Calu3 (cell line): ENCODE measurements around the gene PIGBOS1. TPM values are rescaled to one million over a fixed set of nuclear protein-coding genes. Genes with fewer than 3 reads are reported as not detected.

Experiments
- BruUV-seq: library from RNA; stranded (reverse); fragments of 400-500 nt; replicated peaks from 2 replicates; lab custom pipeline; 2021; lab: Mats Ljungman, UMichigan
- CTCF ChIA-PET: fragments of 300-600 bp; sonication (Branson Sonifier 250); formaldehyde crosslinking; loops from one replicate; lab custom pipeline; 2022; ENCODE audit warnings: antibody characterized with exemption; lab: Charles Lee
- DNase-seq: peaks from one replicate; pipeline ENCODE4 v3.0.0; 2022
- H3K27ac Mint-ChIP-seq: one replicate; pipeline ENCODE4 v1.8.0; 2022; ENCODE audit warnings: mixed read lengths; ENCODE audit not compliant: unreplicated experiment
- H3K27me3 Mint-ChIP-seq: one replicate; pipeline ENCODE4 v1.8.0; 2022; ENCODE audit warnings: mixed read lengths; ENCODE audit not compliant: unreplicated experiment
- H3K36me3 Mint-ChIP-seq: one replicate; pipeline ENCODE4 v1.8.0; 2022; ENCODE audit warnings: mild to moderate bottlenecking, moderate library complexity, mixed read lengths; ENCODE audit not compliant: insufficient read depth, unreplicated experiment
- H3K4me1 Mint-ChIP-seq: one replicate; pipeline ENCODE4 v1.8.0; 2022; ENCODE audit warnings: mild to moderate bottlenecking, low read depth, mixed read lengths; ENCODE audit not compliant: unreplicated experiment
- H3K4me3 Mint-ChIP-seq: one replicate; pipeline ENCODE4 v1.8.0; 2022; ENCODE audit warnings: mild to moderate bottlenecking, low read depth, moderate library complexity, mixed read lengths; ENCODE audit not compliant: unreplicated experiment
- H3K9me3 Mint-ChIP-seq: one replicate; pipeline ENCODE4 v1.8.0; 2022; ENCODE audit warnings: low read depth, mixed read lengths; ENCODE audit not compliant: unreplicated experiment
- CTCF ChIP-seq: fragments of 200-600 bp; IDR thresholded peaks from one replicate; pipeline ENCODE4 v1.8.0; 2022; ENCODE audit warnings: antibody characterized with exemption; ENCODE audit not compliant: unreplicated experiment
- intact Hi-C: fragments of 100-400 bp; cut with micrococcal nuclease; formaldehyde crosslinking; loops from one replicate; pipeline ENCODE4 v1.10.0; 2022; ENCODE audit not compliant: unreplicated experiment
- total RNA-seq: library from RNA; stranded (reverse); gene quantifications from 2 replicates; pipeline ENCODE4 v1.2.3, GENCODE V29; 2022

The PIGBOS1 gene
- total RNA-seq, 1 experiment from 2014 or later: 16.6 TPM

- no TSS peak for BruUV-seq
- Mint-ChIP-seq H3K4me1 (no peaks in the 10 kb centered on the region), H3K27ac (no peak overlapping the region), H3K36me3 (peaks cover 6% of the 10 kb centered on the region), H3K9me3 (no peaks in the 10 kb centered on the region), H3K4me3 (no peak overlapping the region), H3K27me3 (no peaks in the 10 kb centered on the region)
- intact Hi-C loops: no loop called here
- DNase-seq: no peak
- TF ChIP-seq CTCF: no peak
- CTCF ChIA-PET: no interaction called here
Observed at GRCh38 chr15:55327387-55327786, 8.5 kb upstream of the PIGBOS1 start.

- Mint-ChIP-seq H3K36me3 (peaks cover 17% of the 10 kb centered on the region), H3K4me3 (no peak overlapping the region), H3K4me1 (peaks cover 5% of the 10 kb centered on the region), H3K27me3 (no peaks in the 10 kb centered on the region), H3K9me3 (no peaks in the 10 kb centered on the region), H3K27ac (no peak overlapping the region)
- CTCF ChIA-PET: no interaction called here
- TF ChIP-seq CTCF: no peak
- no peak for DNase-seq
- intact Hi-C loops: no loop called here
- BruUV-seq: no TSS peak
Observed at GRCh38 chr15:55322467-55322866, 3.5 kb upstream of the PIGBOS1 start.

DNA sequence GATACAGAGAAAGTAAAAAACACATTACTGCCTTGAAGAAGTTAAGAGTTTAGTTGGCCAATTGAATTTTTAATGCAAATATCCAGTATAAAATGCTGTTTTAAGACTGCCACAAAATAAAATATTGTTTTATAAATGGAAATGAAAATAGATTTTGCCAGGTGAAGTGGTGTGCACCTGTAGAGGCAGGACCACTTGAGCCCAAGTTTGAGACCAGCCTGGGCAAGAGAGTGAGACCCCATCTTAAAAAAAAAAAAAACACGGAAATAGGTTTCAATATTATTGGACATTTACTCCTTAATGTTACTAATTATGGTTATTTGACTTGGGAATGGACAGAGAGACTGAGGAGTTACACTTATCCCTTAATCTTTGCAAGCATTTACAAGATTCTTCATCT is 2.0 kb upstream of the PIGBOS1 start:
- H3K9me3 Mint-ChIP-seq: no peaks in the 10 kb centered on the region
- no peak for TF ChIP-seq CTCF
- H3K27ac Mint-ChIP-seq: no peak overlapping the region
- BruUV-seq: no TSS peak
- H3K4me3 Mint-ChIP-seq: no peak overlapping the region
- H3K27me3 Mint-ChIP-seq: no peaks in the 10 kb centered on the region
- intact Hi-C loops: no loop called here
- CTCF ChIA-PET: no interaction called here
- peaks cover 17% of the 10 kb centered on the region for H3K4me1 Mint-ChIP-seq
- peaks cover 25% of the 10 kb centered on the region for H3K36me3 Mint-ChIP-seq
- DNase-seq: no peak

DNA sequence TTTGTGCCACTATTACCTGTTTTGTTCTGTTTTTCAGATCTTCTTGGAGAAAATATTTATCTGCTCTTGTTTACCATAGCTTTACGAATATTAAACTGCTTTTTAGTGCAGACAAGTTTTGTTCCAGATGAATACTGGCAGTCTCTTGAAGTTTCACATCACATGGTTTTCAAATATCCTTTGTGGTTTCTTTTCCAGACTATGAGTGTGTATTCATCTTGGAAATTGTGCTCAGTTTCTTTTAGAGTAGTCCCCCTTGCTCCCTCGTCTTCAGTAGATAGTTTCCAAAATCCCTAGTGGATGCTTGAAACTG is 1.3 kb upstream of the PIGBOS1 start:
- no peak for TF ChIP-seq CTCF
- H3K4me3 Mint-ChIP-seq: peak overlapping the region; percentile 98
- intact Hi-C loops: no loop called here
- no TSS peak for BruUV-seq
- DNase-seq: no peak
- H3K36me3 Mint-ChIP-seq: peaks cover 25% of the 10 kb centered on the region
- peaks cover 17% of the 10 kb centered on the region for H3K4me1 Mint-ChIP-seq
- no peaks in the 10 kb centered on the region for H3K9me3 Mint-ChIP-seq
- no peak overlapping the region for H3K27ac Mint-ChIP-seq
- H3K27me3 Mint-ChIP-seq: no peaks in the 10 kb centered on the region
- CTCF ChIA-PET: interaction anchor here (2.3 kb wide), 1 partner anchor 88 kb away, joined by 14 read pairs; the partner anchor contains the start of genes CCPG1 and PIERCE2
